Natural killer cell (primary cell): ENCODE measurements around the gene NOS1. TPM values are rescaled to one million over a fixed set of nuclear protein-coding genes. Genes with fewer than 3 reads are reported as not detected.

Experiments
- ATAC-seq, 3 donors: fragments of 150-1000 bp in 2 of 3; fragments of 200-7000 bp in 1 of 3; cut with Tn5 transposase; 1 replicate in 1 of 3; 2 replicates in 2 of 3; pipeline ENCODE4 v1.10.0; 2021; ENCODE audit warnings: mild to moderate bottlenecking in 2 of 3, moderate library complexity in 2 of 3
- DNase-seq, 2 donors: peaks; one replicate each; pipeline versions ENCODE4 v3.0.0 to v3.0.0-alpha.2; 2013 to 2021; ENCODE audit warnings: mixed read lengths in 1 of 2
- H3K27ac ChIP-seq: one replicate; pipeline ENCODE4 v1.5.1; 2013; ENCODE audit warnings: mild to moderate bottlenecking, low read length
- H3K27me3 ChIP-seq: one replicate; pipeline ENCODE4 v1.6.1; 2013; ENCODE audit warnings: low read length; ENCODE audit not compliant: control insufficient read depth, insufficient read depth
- H3K36me3 ChIP-seq: one replicate; pipeline ENCODE4 v1.6.1; 2013; ENCODE audit warnings: low read length; ENCODE audit not compliant: control insufficient read depth, insufficient read depth
- H3K4me1 ChIP-seq: one replicate; pipeline ENCODE4 v1.6.1; 2013; ENCODE audit warnings: low read length; ENCODE audit not compliant: control insufficient read depth, insufficient read depth
- H3K4me3 ChIP-seq: one replicate; pipeline ENCODE4 v1.5.1; 2013; ENCODE audit warnings: low read length
- H3K9me3 ChIP-seq: one replicate; pipeline ENCODE4 v1.6.1; 2013; ENCODE audit warnings: low read length; ENCODE audit not compliant: control insufficient read depth, insufficient read depth
- H3K27ac Mint-ChIP-seq, 2 donors: one replicate each; pipeline ENCODE4 v1.8.0; 2022; ENCODE audit warnings: mild to moderate bottlenecking in 2 of 2, mixed read lengths in 2 of 2, moderate library complexity in 1 of 2
- H3K27me3 Mint-ChIP-seq, 2 donors: one replicate each; pipeline ENCODE4 v1.8.0; 2022; ENCODE audit warnings: low read depth in 2 of 2, mixed read lengths in 2 of 2
- H3K36me3 Mint-ChIP-seq: one replicate; pipeline ENCODE4 v1.8.0; 2022; ENCODE audit warnings: mixed read lengths
- H3K4me1 Mint-ChIP-seq, 2 donors: one replicate each; pipeline ENCODE4 v1.8.0; 2022; ENCODE audit warnings: mixed read lengths in 2 of 2
- H3K4me3 Mint-ChIP-seq: one replicate; pipeline ENCODE4 v1.8.0; 2022; ENCODE audit warnings: mild to moderate bottlenecking, moderate library complexity, mixed read lengths
- H3K9me3 Mint-ChIP-seq, 2 donors: one replicate each; pipeline ENCODE4 v1.8.0; 2022; ENCODE audit warnings: mixed read lengths in 2 of 2
- CTCF ChIP-seq: fragments of 200-600 bp; IDR thresholded peaks from one replicate; pipeline ENCODE4 v1.8.0; 2022; ENCODE audit warnings: antibody characterized with exemption
- WGBS: methylation state at CpG from one replicate; pipeline ENCODE4 v1.1.7; 2013; ENCODE audit warnings: missing lambda C conversion rate; ENCODE audit not compliant: insufficient coverage; 5-methylcytosine and 5-hydroxymethylcytosine counted together
- intact Hi-C: fragments of 100-400 bp; cut with micrococcal nuclease; formaldehyde crosslinking; loops from one replicate; pipeline ENCODE4 v1.14.2; 2022
- total RNA-seq, 4 donors: library from RNA; stranded (reverse); fragments of 120-200 nt in 1 of 4; gene quantifications; one replicate each; pipeline versions ENCODE4 v1.2.3 to v1.2.4, GENCODE V29; 2013 to 2022

NOS1 gene
- total RNA-seq, 3 donors from 2014 or later (not counting 1 experiment from before 2014, with no cell fraction given) = not detected

GRCh38 chr12:117356048-117356447 is 5.4 kb downstream of the NOS1 start:
- no peaks in the 10 kb centered on the region for H3K4me1 ChIP-seq
- no peaks in the 10 kb centered on the region for H3K9me3 ChIP-seq
- intact Hi-C loops = no loop called here
- Mint-ChIP-seq H3K4me3 (no peak overlapping the region), H3K27me3 (peaks cover 7 to 9% of the 10 kb centered on the region in 2 donors), H3K9me3 (no peaks in the 10 kb centered on the region), H3K27ac (no peak overlapping the region), H3K4me1 (no peaks in the 10 kb centered on the region), H3K36me3 (no peaks in the 10 kb centered on the region)
- H3K4me3 ChIP-seq = no peak overlapping the region
- DNase-seq = no peak
- H3K27me3 ChIP-seq = peaks cover 7% of the 10 kb centered on the region
- H3K27ac ChIP-seq = no peak overlapping the region
- no peak for TF ChIP-seq CTCF
- WGBS = 57% methylated on average over 1 of the region's 1 CpG
- H3K36me3 ChIP-seq = no peaks in the 10 kb centered on the region
- no peak for ATAC-seq

GRCh38 chr12:117352883-117353282 is 8.5 kb downstream of the NOS1 start:
- H3K27me3 Mint-ChIP-seq = peaks cover 0 to 7% of the 10 kb centered on the region in 2 donors
- H3K27ac Mint-ChIP-seq = no peak overlapping the region
- no peaks in the 10 kb centered on the region for H3K27me3 ChIP-seq
- no peaks in the 10 kb centered on the region for H3K4me1 Mint-ChIP-seq
- H3K9me3 Mint-ChIP-seq = no peaks in the 10 kb centered on the region
- H3K4me1 ChIP-seq = no peaks in the 10 kb centered on the region
- DNase-seq = no peak
- intact Hi-C loops = no loop called here
- no peaks in the 10 kb centered on the region for H3K9me3 ChIP-seq
- no peak for ATAC-seq
- H3K27ac ChIP-seq = no peak overlapping the region
- no peaks in the 10 kb centered on the region for H3K36me3 ChIP-seq
- H3K4me3 ChIP-seq = no peak overlapping the region
- H3K4me3 Mint-ChIP-seq = no peak overlapping the region
- no peak for TF ChIP-seq CTCF
- H3K36me3 Mint-ChIP-seq = no peaks in the 10 kb centered on the region

- no peak overlapping the region for H3K4me3 ChIP-seq
- H3K9me3 ChIP-seq = no peaks in the 10 kb centered on the region
- H3K27me3 ChIP-seq = no peaks in the 10 kb centered on the region
- H3K4me3 Mint-ChIP-seq = no peak overlapping the region
- H3K36me3 Mint-ChIP-seq = no peaks in the 10 kb centered on the region
- H3K27ac ChIP-seq = no peak overlapping the region
- no peak overlapping the region for H3K27ac Mint-ChIP-seq
- no peaks in the 10 kb centered on the region for H3K9me3 Mint-ChIP-seq
- ATAC-seq (no peak), DNase-seq (no peak)
- H3K4me1 Mint-ChIP-seq = no peaks in the 10 kb centered on the region
- H3K27me3 Mint-ChIP-seq = peaks cover 0 to 7% of the 10 kb centered on the region in 2 donors
- no peak for TF ChIP-seq CTCF
- no peaks in the 10 kb centered on the region for H3K36me3 ChIP-seq
- intact Hi-C loops = no loop called here
- WGBS = 79% methylated on average over 9 of the region's 9 CpGs
- H3K4me1 ChIP-seq = no peaks in the 10 kb centered on the region
Observed at GRCh38 chr12:117352206-117352605, 9.2 kb downstream of the NOS1 start.

- no peaks in the 10 kb centered on the region for H3K36me3 ChIP-seq
- H3K4me3 ChIP-seq = no peak overlapping the region
- Mint-ChIP-seq H3K4me1 (no peaks in the 10 kb centered on the region), H3K36me3 (no peaks in the 10 kb centered on the region), H3K9me3 (no peaks in the 10 kb centered on the region), H3K27me3 (peaks cover 0 to 2% of the 10 kb centered on the region in 2 donors), H3K4me3 (no peak overlapping the region), H3K27ac (no peak overlapping the region)
- intact Hi-C loops = no loop called here
- no peak overlapping the region for H3K27ac ChIP-seq
- no peaks in the 10 kb centered on the region for H3K27me3 ChIP-seq
- WGBS = 95% methylated on average over 4 of the region's 4 CpGs
- DNase-seq (no peak), ATAC-seq (no peak)
- H3K9me3 ChIP-seq = no peaks in the 10 kb centered on the region
- TF ChIP-seq CTCF = no peak
- H3K4me1 ChIP-seq = no peaks in the 10 kb centered on the region
Observed at GRCh38 chr12:117350140-117350539, 11.3 kb downstream of the NOS1 start.
